Measurements from ENCODE around the gene PLCB1. TPM values are rescaled to one million over a fixed set of nuclear protein-coding genes. Genes with fewer than 3 reads are reported as not detected.

PLCB1 gene
- total RNA-seq, 1 donor from 2014 or later, result 6.3 TPM

DNA sequence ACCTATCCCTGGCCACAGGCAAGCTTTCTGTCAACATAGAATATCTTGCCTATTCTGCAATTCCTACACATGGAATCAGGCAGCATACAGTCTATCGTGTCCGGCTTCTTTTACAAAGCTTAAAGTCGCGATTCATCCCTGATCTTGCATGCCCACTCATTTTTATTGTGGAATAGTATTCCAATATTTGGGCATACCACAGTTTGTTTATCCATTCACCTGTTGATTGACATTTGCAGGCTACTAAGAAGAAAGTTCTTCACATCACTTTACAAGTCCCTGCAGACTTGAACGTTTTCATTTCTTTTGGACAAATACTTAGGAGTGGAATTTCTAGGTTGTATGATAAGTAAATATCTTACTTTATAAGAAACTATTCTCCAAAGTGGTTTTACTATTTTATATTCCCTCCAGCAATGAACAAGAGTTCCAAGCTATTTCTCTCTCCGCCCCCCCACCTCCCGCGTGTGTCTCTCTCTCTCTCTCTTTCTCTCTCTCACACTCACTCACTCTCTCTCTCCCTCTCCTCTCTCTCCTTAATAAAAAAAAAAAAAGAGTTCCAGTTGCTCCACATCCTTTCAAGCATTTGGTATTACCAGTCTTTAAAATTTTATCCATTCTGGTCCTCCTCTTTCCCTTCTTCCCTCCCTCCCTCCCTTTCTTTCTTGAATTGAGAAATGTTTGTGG is 1.1 kb upstream of the PLCB1 start:
- no peak for ATAC-seq
- no peak for DNase-seq
- H3K27ac ChIP-seq, result no peak overlapping the region
- H3K4me1 ChIP-seq, result peaks cover 20% of the 10 kb centered on the region
- no peaks in the 10 kb centered on the region for H3K36me3 ChIP-seq
- TF ChIP-seq, protein P1, sequence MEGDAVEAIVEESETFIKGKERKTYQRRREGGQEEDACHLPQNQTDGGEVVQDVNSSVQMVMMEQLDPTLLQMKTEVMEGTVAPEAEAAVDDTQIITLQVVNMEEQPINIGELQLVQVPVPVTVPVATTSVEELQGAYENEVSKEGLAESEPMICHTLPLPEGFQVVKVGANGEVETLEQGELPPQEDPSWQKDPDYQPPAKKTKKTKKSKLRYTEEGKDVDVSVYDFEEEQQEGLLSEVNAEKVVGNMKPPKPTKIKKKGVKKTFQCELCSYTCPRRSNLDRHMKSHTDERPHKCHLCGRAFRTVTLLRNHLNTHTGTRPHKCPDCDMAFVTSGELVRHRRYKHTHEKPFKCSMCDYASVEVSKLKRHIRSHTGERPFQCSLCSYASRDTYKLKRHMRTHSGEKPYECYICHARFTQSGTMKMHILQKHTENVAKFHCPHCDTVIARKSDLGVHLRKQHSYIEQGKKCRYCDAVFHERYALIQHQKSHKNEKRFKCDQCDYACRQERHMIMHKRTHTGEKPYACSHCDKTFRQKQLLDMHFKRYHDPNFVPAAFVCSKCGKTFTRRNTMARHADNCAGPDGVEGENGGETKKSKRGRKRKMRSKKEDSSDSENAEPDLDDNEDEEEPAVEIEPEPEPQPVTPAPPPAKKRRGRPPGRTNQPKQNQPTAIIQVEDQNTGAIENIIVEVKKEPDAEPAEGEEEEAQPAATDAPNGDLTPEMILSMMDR (IDR thresholded peaks at IDR 0.05), result no peak
- intact Hi-C loops (cut with DNase I), result loop anchor here (10.0 kb wide), 1 partner anchor 254 kb away; no protein-coding TSS in a partner anchor
- H3K4me3 ChIP-seq, result no peak overlapping the region
- peaks cover 11% of the 10 kb centered on the region for H3K27me3 ChIP-seq (ENCODE audit: low read depth)
- H3K9me3 ChIP-seq, result no peaks in the 10 kb centered on the region

DNA sequence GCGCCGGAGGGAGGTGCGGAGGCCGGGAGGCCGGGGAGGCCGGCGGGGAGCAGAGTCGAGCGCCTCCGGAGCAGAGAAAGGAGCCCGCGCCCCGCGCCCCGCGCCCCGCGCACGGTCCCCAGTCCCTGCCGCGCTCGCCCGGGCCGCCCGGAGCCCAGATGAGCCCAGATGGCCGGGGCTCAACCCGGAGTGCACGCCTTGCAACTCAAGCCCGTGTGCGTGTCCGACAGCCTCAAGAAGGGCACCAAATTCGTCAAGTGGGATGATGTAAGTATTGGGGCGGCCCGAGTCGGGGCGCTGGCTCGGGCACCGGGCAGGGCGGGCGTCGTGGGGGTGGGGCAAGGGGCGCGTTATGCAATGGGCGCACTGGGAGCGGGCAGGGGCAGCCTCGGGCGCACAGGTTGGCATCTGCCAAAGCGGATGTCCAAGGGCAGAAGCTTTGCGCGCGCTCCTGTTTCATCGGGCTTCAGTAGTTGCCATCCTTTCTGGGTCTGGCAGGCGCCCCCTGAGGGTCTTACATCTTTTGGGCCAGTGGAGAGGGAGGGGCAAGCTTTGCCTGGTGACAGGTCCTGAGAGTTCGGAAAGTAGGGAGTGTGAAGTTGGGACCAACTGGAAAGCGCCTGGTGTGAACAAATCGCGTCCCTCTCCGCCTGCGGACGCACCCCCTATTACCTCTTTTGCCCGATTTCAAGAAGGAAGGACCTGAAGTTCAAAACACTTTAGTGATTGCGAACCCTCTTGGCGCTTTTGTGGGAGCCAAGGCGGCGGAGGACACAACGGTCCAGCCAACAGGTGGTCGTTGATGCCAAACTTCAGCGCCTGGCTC is 631 bp downstream of the PLCB1 start:
- intact Hi-C loops (cut with DNase I), result loop anchor here (10.0 kb wide), 1 partner anchor 252 kb away; no protein-coding TSS in a partner anchor
- TF ChIP-seq, protein P1 (IDR thresholded peaks at IDR 0.05), result no peak
- Histone ChIP-seq H3K4me1 (peaks cover 20% of the 10 kb centered on the region), H3K36me3 (no peaks in the 10 kb centered on the region), H3K9me3 (no peaks in the 10 kb centered on the region), H3K27ac (peak overlapping the region; percentile 72), H3K27me3 (ENCODE audit: low read depth) (peaks cover 11% of the 10 kb centered on the region), H3K4me3 (peak overlapping the region; percentile 65)
- peak; percentile 61 for DNase-seq
- peak in 1 of 2 donors; percentile 61 for ATAC-seq

DNA sequence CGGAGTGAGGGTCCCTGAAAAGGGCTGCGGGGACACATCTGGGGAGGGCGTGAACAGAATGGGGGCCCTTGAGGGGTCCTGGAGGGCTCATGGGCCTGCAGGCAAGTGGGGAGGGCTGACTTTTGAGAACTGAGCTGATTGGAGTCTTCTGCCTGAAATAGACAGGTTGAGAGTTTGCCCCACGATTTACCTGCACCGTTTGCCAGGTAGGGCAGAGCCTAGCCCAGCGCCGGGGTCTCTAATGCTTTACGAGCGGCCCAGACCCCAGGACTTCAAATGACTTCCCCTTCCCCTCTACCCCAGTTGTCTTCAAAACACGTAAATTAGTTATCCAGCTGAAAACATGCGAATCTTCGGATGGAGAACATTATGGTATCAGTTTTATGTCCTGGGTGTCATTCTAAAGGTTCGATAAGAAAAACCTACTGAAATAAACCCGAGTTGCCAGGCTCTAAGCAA is 1.3 kb downstream of the PLCB1 start:
- DNase-seq, result no peak
- H3K36me3 ChIP-seq, result no peaks in the 10 kb centered on the region
- peaks cover 11% of the 10 kb centered on the region for H3K27me3 ChIP-seq (ENCODE audit: low read depth)
- ATAC-seq, result no peak
- intact Hi-C loops (cut with DNase I), result loop anchor here (10.0 kb wide), 1 partner anchor 251 kb away; no protein-coding TSS in a partner anchor
- H3K4me3 ChIP-seq, result peak overlapping the region; percentile 65
- TF ChIP-seq, protein P1 (IDR thresholded peaks at IDR 0.05), result no peak
- no peaks in the 10 kb centered on the region for H3K9me3 ChIP-seq
- peak overlapping the region; percentile 72 for H3K27ac ChIP-seq
- H3K4me1 ChIP-seq, result peaks cover 20% of the 10 kb centered on the region

DNA sequence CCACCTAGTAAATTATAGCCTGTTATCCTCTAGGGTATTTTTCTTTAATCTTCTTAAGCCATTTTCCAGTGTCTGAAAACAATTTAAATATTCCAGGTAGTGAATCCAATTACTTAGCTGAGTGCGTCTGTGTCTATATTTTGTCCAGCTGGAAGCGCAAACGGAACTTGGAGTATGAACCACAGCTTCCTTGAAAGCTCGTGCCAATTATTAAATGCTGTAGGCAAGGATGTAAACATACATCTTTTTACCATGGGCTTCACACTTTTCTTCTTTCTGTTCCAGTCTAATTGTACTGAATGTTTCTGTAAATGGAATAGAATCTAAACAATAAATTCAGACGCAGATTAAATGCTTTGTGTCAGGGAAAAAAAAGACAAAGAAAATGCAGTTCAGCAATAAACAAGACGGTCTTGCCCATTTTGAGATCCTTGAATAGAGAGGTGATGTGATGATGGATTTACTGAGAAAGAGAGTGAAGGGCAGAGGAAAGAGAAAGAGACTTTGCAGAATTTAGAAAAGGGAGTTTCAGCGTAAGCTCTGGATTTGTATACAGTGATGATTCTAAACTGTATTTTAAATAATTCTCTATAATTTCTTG is 1.9 kb downstream of the PLCB1 start:
- Histone ChIP-seq H3K9me3 (no peaks in the 10 kb centered on the region), H3K4me1 (peaks cover 20% of the 10 kb centered on the region), H3K27ac (no peak overlapping the region), H3K27me3 (ENCODE audit: low read depth) (peaks cover 11% of the 10 kb centered on the region), H3K4me3 (peak overlapping the region; percentile 65), H3K36me3 (no peaks in the 10 kb centered on the region)
- TF ChIP-seq, protein P1 (IDR thresholded peaks at IDR 0.05), result no peak
- DNase-seq (no peak), ATAC-seq (no peak)
- intact Hi-C loops (cut with DNase I), result loop anchor here (10.0 kb wide), 1 partner anchor 251 kb away; no protein-coding TSS in a partner anchor

DNA sequence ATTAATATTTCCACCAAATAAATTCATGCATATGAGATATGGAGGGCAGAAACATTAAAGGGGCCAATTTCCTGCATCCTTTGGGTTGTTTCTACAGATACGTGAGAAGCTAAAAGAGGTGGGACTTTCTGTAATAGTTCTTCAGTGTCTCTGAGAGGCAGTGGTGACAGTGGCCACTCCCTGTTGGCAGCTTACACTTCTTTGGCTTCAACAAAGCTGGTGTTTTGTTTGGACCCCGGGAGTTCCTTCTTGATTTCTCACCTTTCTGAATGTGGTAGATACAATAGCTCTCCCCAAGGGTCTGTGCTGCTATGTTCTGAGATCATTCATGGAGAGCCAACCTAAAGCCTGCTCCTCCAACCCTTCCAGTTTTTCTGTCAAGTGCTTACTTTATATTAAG is 7.8 kb downstream of the PLCB1 start:
- DNase-seq (no peak), ATAC-seq (no peak)
- Histone ChIP-seq H3K27me3 (ENCODE audit: low read depth) (no peaks in the 10 kb centered on the region), H3K27ac (no peak overlapping the region), H3K9me3 (no peaks in the 10 kb centered on the region), H3K4me1 (no peaks in the 10 kb centered on the region), H3K36me3 (no peaks in the 10 kb centered on the region), H3K4me3 (no peak overlapping the region)
- intact Hi-C loops (cut with DNase I), result loop anchor here (10.0 kb wide), 1 partner anchor 245 kb away; no protein-coding TSS in a partner anchor
- TF ChIP-seq, protein P1 (IDR thresholded peaks at IDR 0.05), result no peak
